SK-N-SH (cell line): ENCODE measurements around the gene VMAC. TPM values are rescaled to one million over a fixed set of nuclear protein-coding genes. Genes with fewer than 3 reads are reported as not detected.

Experiments used
- CTCF ChIA-PET: fragments of 300-600, 350-600 bp; formaldehyde crosslinking; extraction: SDS; loops from one replicate; lab custom pipeline; 2021; lab: Yijun Ruan, JAX
- POLR2A ChIA-PET: fragments of 350-600 bp; sonication (Branson Sonifier 250); formaldehyde crosslinking; extraction: SDS; loops from one replicate; lab custom pipeline; 2020; ENCODE audit warnings: antibody characterized with exemption, inconsistent platforms; lab: Yijun Ruan, JAX
- DNase-seq: peaks from one replicate; pipeline ENCODE4 v3.0.0; 2012
- H2AFZ ChIP-seq: fragments of 200-600 bp; sonication (generic); 2 replicates; pipeline ENCODE4 v1.8.1; 2016; ENCODE audit warnings: antibody characterized with exemption, mild to moderate bottlenecking, low read depth
- H3F3A ChIP-seq: fragments of 200-600 bp; sonication (generic); replicated peaks from 2 replicates; pipeline ENCODE3; 2016; ENCODE audit warnings: antibody characterized with exemption, mild to moderate bottlenecking; ENCODE audit not compliant: insufficient read depth
- H3K27ac ChIP-seq, 2 experiments: fragments of 200-500 bp in 1 of 2; fragments of 200-600 bp in 1 of 2; sonication (Bioruptor generic) in 1 of 2; sonication (generic), shearing (Covaris generic) in 1 of 2; 2 replicates each; pipeline versions ENCODE4 v1.5.1 to v1.6.1; 2014 to 2016; ENCODE audit warnings: low read depth in 2 of 2, inconsistent platforms in 1 of 2, low read length in 1 of 2, mild to moderate bottlenecking in 1 of 2, mixed read lengths in 1 of 2
- H3K27me3 ChIP-seq: fragments of 200-600 bp; sonication (generic), shearing (Covaris generic); 2 replicates; pipeline ENCODE4 v1.6.1; 2016; ENCODE audit warnings: mixed run types; ENCODE audit not compliant: insufficient read depth
- H3K36me3 ChIP-seq, 2 experiments: fragments of 200-500 bp in 1 of 2; fragments of 200-600 bp in 1 of 2; sonication (Bioruptor generic) in 1 of 2; sonication (generic) in 1 of 2; replicated peaks in 1 of 2; 2 replicates each; pipeline versions ENCODE3 to v1.5.1; 2014 to 2016; ENCODE audit warnings: low read length in 1 of 2, mild to moderate bottlenecking in 1 of 2; ENCODE audit not compliant: insufficient read depth in 2 of 2, control insufficient read depth in 1 of 2
- H3K4me1 ChIP-seq, 2 experiments: fragments of 200-500 bp in 1 of 2; fragments of 200-600 bp in 1 of 2; sonication (Bioruptor generic) in 1 of 2; sonication (generic), shearing (Covaris generic) in 1 of 2; 2 replicates each; pipeline versions ENCODE4 v1.5.1 to v1.6.1; 2014 to 2016; ENCODE audit warnings: low read depth in 1 of 2, low read length in 1 of 2, mixed run types in 1 of 2; ENCODE audit not compliant: insufficient read depth in 2 of 2, control insufficient read depth in 1 of 2
- H3K4me2 ChIP-seq: fragments of 200-600 bp; sonication (generic), shearing (Covaris generic); 2 replicates; pipeline ENCODE4 v1.6.1; 2017; ENCODE audit warnings: mixed run types
- H3K4me3 ChIP-seq, 2 experiments: fragments of 200-500 bp in 1 of 2; fragments of 200-600 bp in 1 of 2; sonication (Bioruptor generic) in 1 of 2; sonication (generic), shearing (Covaris generic) in 1 of 2; 2 replicates each; pipeline versions ENCODE4 v1.5.1 to v1.8.1; 2014 to 2016; ENCODE audit warnings: low read depth in 2 of 2, inconsistent platforms in 1 of 2, low read length in 1 of 2, mild to moderate bottlenecking in 1 of 2, mixed read lengths in 1 of 2, moderate library complexity in 1 of 2
- H3K79me2 ChIP-seq: fragments of 200-600 bp; sonication (generic); 2 replicates; pipeline ENCODE4 v1.8.1; 2017; ENCODE audit warnings: mild to moderate bottlenecking; ENCODE audit not compliant: insufficient read depth
- H3K9ac ChIP-seq: fragments of 200-600 bp; sonication (generic); 2 replicates; pipeline ENCODE4 v1.6.1; 2017; ENCODE audit warnings: mixed run types
- H3K9me2 ChIP-seq: fragments of 200-600 bp; sonication (generic); 2 replicates; pipeline ENCODE4 v1.6.1; 2017; ENCODE audit warnings: mixed run types
- H3K9me3 ChIP-seq: fragments of 200-600 bp; sonication (generic); 2 replicates; pipeline ENCODE4 v1.6.1; 2017; ENCODE audit warnings: mixed run types, mild to moderate bottlenecking, moderate library complexity
- H4K20me1 ChIP-seq: fragments of 200-600 bp; sonication (generic); 2 replicates; pipeline ENCODE4 v1.6.1; 2017; ENCODE audit warnings: mild to moderate bottlenecking, mixed run types; ENCODE audit not compliant: insufficient read depth
- CHD2 ChIP-seq: fragments of 150-350 bp; IDR thresholded peaks from 2 replicates; pipeline ENCODE4 v1.6.1; 2018; ENCODE audit warnings: low read length; ENCODE audit not compliant: partially characterized antibody
- ELF1 ChIP-seq: IDR thresholded peaks from 2 replicates; pipeline ENCODE4 v1.4.0; 2012
- EZH2phosphoT487 ChIP-seq: fragments of 200-600 bp; sonication (generic); IDR thresholded peaks from 2 replicates; pipeline ENCODE4 v1.6.1; 2017; ENCODE audit warnings: low read depth, mixed run types, mild to moderate bottlenecking, antibody characterized with exemption, moderate library complexity, borderline replicate concordance
- FOXJ3 ChIP-seq: sonication (generic); formaldehyde crosslinking; IDR thresholded peaks from 2 replicates; pipeline ENCODE4 v1.5.1; 2020; ENCODE audit warnings: mild to moderate bottlenecking, missing genetic modification reagents
- GATA2 ChIP-seq: sonication (generic); formaldehyde crosslinking; IDR thresholded peaks from 2 replicates; pipeline ENCODE4 v1.5.0; 2020; ENCODE audit warnings: mild to moderate bottlenecking, missing genetic modification reagents
- MEF2A ChIP-seq: IDR thresholded peaks from 2 replicates; pipeline ENCODE4 v1.4.0; 2012; ENCODE audit warnings: low read depth, borderline replicate concordance
- RFX5 ChIP-seq: IDR thresholded peaks from 2 replicates; pipeline ENCODE4 v1.6.1; 2012; ENCODE audit warnings: mild to moderate bottlenecking, improper control_type of control experiment, low read length
- SIN3A ChIP-seq: IDR thresholded peaks from 2 replicates; pipeline ENCODE4 v1.6.1; 2012; ENCODE audit warnings: low read depth, mild to moderate bottlenecking, low read length, moderate library complexity, borderline replicate concordance
- SMC3 ChIP-seq: IDR thresholded peaks from 2 replicates; pipeline ENCODE4 v1.6.1; 2012; ENCODE audit warnings: low read depth, low read length, improper control_type of control experiment
- TAF1 ChIP-seq: IDR thresholded peaks from 2 replicates; pipeline ENCODE4 v1.6.1; 2012; ENCODE audit warnings: low read depth, mild to moderate bottlenecking, low read length, moderate library complexity, borderline replicate concordance
- YY1 ChIP-seq: IDR thresholded peaks from 2 replicates; pipeline ENCODE4 v1.4.0; 2012; ENCODE audit warnings: low read depth, mild to moderate bottlenecking
- WGBS: methylation state at CpG from one replicate; pipeline ENCODE4 v1.1.6; 2017; ENCODE audit warnings: low lambda C conversion rate; 5-methylcytosine and 5-hydroxymethylcytosine counted together
- polyA plus RNA-seq, 3 experiments: library from polyadenylated mRNA; depleted of rRNA; stranded (reverse); fragments of >200 nt; gene quantifications; 2 replicates each; pipeline ENCODE4 v1.2.3, GENCODE V29; 2012
- TF ChIP-seq, protein P1 (sequence below): IDR thresholded peaks from 2 replicates; pipeline ENCODE4 v1.6.1; 2012; ENCODE audit warnings: mild to moderate bottlenecking, low read depth, low read length, moderate library complexity
- TF ChIP-seq, protein P2 (sequence below): IDR thresholded peaks from 2 replicates; pipeline ENCODE4; 2012
- TF ChIP-seq, protein P3 (sequence below): fragments of 150-350 bp; IDR thresholded peaks from 2 replicates; pipeline ENCODE4 v1.6.1; 2016; ENCODE audit warnings: mild to moderate bottlenecking, low read depth, low read length
- TF ChIP-seq, protein P4 (sequence below): IDR thresholded peaks from 2 replicates; pipeline ENCODE4 v1.4.0; 2012; ENCODE audit warnings: low read depth

VMAC gene
- polyA plus RNA-seq, 1 of the 3 experiments (the other 2 are of a cell fraction) = 6.5 TPM

DNA sequence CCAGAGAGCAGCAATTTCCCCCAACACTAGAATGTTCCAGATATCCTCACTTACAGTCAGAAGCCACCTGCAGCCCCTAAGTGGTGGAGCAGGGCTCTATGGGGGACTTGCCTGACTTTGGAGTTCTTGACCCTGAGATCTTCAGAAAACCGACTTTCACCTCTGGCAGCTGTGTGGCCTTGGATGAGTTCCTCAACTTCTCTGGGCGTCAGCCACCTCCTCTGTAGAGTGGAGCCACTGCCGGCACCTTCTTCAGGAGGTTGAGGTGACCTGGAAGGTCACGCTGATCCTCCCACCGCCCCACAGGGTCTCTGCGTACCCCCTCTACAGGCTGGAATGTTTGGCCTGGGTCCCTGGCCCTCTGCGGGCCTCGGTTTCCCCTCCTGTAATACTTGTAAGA is 27.2 kb upstream of the VMAC start:
- H3F3A ChIP-seq = no peaks in the 10 kb centered on the region
- ChIA-PET CTCF (no interaction called here), POLR2A (no interaction called here)
- 87% methylated on average over 5 of the region's 8 CpGs for WGBS
- H3K4me1 ChIP-seq = peaks cover 0 to 6% of the 10 kb centered on the region in 2 experiments; a peak in 1 of 4 replicates
- H3K79me2 ChIP-seq = no peaks in the 10 kb centered on the region
- H3K27me3 ChIP-seq = no peaks in the 10 kb centered on the region; the same call in 1 of the 2 replicates
- no peaks in the 10 kb centered on the region for H3K36me3 ChIP-seq
- no peak for TF ChIP-seq TAF1
- TF ChIP-seq CHD2 = no peak
- TF ChIP-seq, protein P1, sequence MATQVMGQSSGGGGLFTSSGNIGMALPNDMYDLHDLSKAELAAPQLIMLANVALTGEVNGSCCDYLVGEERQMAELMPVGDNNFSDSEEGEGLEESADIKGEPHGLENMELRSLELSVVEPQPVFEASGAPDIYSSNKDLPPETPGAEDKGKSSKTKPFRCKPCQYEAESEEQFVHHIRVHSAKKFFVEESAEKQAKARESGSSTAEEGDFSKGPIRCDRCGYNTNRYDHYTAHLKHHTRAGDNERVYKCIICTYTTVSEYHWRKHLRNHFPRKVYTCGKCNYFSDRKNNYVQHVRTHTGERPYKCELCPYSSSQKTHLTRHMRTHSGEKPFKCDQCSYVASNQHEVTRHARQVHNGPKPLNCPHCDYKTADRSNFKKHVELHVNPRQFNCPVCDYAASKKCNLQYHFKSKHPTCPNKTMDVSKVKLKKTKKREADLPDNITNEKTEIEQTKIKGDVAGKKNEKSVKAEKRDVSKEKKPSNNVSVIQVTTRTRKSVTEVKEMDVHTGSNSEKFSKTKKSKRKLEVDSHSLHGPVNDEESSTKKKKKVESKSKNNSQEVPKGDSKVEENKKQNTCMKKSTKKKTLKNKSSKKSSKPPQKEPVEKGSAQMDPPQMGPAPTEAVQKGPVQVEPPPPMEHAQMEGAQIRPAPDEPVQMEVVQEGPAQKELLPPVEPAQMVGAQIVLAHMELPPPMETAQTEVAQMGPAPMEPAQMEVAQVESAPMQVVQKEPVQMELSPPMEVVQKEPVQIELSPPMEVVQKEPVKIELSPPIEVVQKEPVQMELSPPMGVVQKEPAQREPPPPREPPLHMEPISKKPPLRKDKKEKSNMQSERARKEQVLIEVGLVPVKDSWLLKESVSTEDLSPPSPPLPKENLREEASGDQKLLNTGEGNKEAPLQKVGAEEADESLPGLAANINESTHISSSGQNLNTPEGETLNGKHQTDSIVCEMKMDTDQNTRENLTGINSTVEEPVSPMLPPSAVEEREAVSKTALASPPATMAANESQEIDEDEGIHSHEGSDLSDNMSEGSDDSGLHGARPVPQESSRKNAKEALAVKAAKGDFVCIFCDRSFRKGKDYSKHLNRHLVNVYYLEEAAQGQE = no peak
- TF ChIP-seq SMC3 = no peak
- TF ChIP-seq FOXJ3 (CRISPR knock-in tag) = no peak
- TF ChIP-seq, protein P2, sequence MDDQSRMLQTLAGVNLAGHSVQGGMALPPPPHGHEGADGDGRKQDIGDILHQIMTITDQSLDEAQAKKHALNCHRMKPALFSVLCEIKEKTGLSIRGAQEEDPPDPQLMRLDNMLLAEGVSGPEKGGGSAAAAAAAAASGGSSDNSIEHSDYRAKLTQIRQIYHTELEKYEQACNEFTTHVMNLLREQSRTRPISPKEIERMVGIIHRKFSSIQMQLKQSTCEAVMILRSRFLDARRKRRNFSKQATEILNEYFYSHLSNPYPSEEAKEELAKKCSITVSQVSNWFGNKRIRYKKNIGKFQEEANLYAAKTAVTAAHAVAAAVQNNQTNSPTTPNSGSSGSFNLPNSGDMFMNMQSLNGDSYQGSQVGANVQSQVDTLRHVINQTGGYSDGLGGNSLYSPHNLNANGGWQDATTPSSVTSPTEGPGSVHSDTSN = no peak
- TF ChIP-seq SIN3A = no peak
- TF ChIP-seq MEF2A = no peak
- no peak for TF ChIP-seq RFX5
- no peak for TF ChIP-seq EZH2phosphoT487
- TF ChIP-seq, protein P3, sequence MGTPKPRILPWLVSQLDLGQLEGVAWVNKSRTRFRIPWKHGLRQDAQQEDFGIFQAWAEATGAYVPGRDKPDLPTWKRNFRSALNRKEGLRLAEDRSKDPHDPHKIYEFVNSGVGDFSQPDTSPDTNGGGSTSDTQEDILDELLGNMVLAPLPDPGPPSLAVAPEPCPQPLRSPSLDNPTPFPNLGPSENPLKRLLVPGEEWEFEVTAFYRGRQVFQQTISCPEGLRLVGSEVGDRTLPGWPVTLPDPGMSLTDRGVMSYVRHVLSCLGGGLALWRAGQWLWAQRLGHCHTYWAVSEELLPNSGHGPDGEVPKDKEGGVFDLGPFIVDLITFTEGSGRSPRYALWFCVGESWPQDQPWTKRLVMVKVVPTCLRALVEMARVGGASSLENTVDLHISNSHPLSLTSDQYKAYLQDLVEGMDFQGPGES = no peak
- TF ChIP-seq ELF1 = no peak
- no peak for TF ChIP-seq YY1
- no peak for TF ChIP-seq GATA2
- TF ChIP-seq, protein P4, sequence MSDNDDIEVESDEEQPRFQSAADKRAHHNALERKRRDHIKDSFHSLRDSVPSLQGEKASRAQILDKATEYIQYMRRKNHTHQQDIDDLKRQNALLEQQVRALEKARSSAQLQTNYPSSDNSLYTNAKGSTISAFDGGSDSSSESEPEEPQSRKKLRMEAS = no peak
- H2AFZ ChIP-seq = no peak overlapping the region
- no peaks in the 10 kb centered on the region for H4K20me1 ChIP-seq
- no peaks in the 10 kb centered on the region for H3K9me2 ChIP-seq
- no peak overlapping the region for H3K4me3 ChIP-seq
- H3K27ac ChIP-seq = no peak overlapping the region
- H3K4me2 ChIP-seq = no peak overlapping the region
- no peaks in the 10 kb centered on the region for H3K9me3 ChIP-seq
- no peak overlapping the region for H3K9ac ChIP-seq
- no peak for DNase-seq
